K562 (cell line): ENCODE data around the gene MRPS15. TPM values are rescaled to one million over a fixed set of nuclear protein-coding genes. Genes with fewer than 3 reads are reported as not detected.

ENCODE experiments used
- CHD7 ChIP-seq: fragments of 200-600 bp; sonication (generic); IDR thresholded peaks from one replicate; pipeline ENCODE4 v1.6.1; 2012; ENCODE audit warnings: mild to moderate bottlenecking, low read depth, low read length, inconsistent platforms
- E2F4 ChIP-seq: sonication (generic); formaldehyde crosslinking; IDR thresholded peaks from 2 replicates; pipeline ENCODE4 v1.8.0; 2022; ENCODE audit warnings: mild to moderate bottlenecking, low read depth, missing genetic modification reagents
- THRA ChIP-seq: fragments of 450-650 bp; IDR thresholded peaks from 2 replicates; pipeline ENCODE4 v1.6.1; 2017; ENCODE audit warnings: mild to moderate bottlenecking, moderate library complexity
- ZBTB43 ChIP-seq: sonication (generic); formaldehyde crosslinking; IDR thresholded peaks from 2 replicates; pipeline ENCODE4 v1.8.0; 2023; ENCODE audit warnings: mild to moderate bottlenecking, missing genetic modification reagents
- ZNF263 ChIP-seq: sonication (generic); formaldehyde crosslinking; IDR thresholded peaks from 2 replicates; pipeline ENCODE4 v1.8.0; 2022; ENCODE audit warnings: mild to moderate bottlenecking, missing genetic modification reagents, borderline replicate concordance
- ZNF324 ChIP-seq: fragments of 250-450 bp; sonication (Bioruptor Pico); IDR thresholded peaks from 2 replicates; pipeline ENCODE4 v1.4.0; 2020; ENCODE audit warnings: mild to moderate bottlenecking
- ZNF384 ChIP-seq: IDR thresholded peaks from 2 replicates; pipeline ENCODE4 v1.6.1; 2012; ENCODE audit warnings: low read depth, low read length, improper control_type of control experiment
- ZNF398 ChIP-seq: fragments of 250-450 bp; sonication (Bioruptor Pico); IDR thresholded peaks from 2 replicates; pipeline ENCODE4 v1.8.0; 2021; ENCODE audit warnings: moderate library complexity, mild to moderate bottlenecking, inconsistent platforms
- polyA plus RNA-seq, 8 experiments: library from polyadenylated mRNA; depleted of rRNA in 4 of 8; stranded (reverse) in 5 of 8; unstranded in 3 of 8; fragments of >200 nt; fragmentation: Nextera tagmentation in 2 of 8; fragmentation: Illumina TruSeq in 1 of 8; extraction: Ambion mirVana in 2 of 8; extraction: Trizol in 1 of 8; gene quantifications; 2 replicates each; pipeline versions ENCODE4 v1.2.1 to v1.2.3, GENCODE V29; 2011 to 2014; ENCODE audit warnings: inconsistent platforms in 1 of 8, missing spikeins in 1 of 8
- total RNA-seq, 7 experiments: library from RNA; depleted of rRNA in 6 of 7; stranded (reverse); fragments of >200 nt in 6 of 7; fragmentation: Illumina TruSeq in 2 of 7; extraction: Trizol in 2 of 7; gene quantifications; 2 replicates each; pipeline versions ENCODE4 v1.2.1 to v1.2.3, GENCODE V29; 2011 to 2021; ENCODE audit warnings: low replicate concordance in 1 of 7

The MRPS15 gene
- total and polyA plus RNA-seq, 9 of the 15 experiments (the other 6 are each of a cell fraction or from before 2014, with no cell fraction given): 62.9 to 286 (median 149) TPM

GRCh38 chr1:36420836-36421317, 43.3 kb downstream of the MRPS15 start (continued):
- TF ChIP-seq ZNF398 (no peak), CHD7 (no peak), ZBTB43 (no peak; the same call in 1 of the 2 replicates), E2F4 (CRISPR knock-in tag) (no peak), ZNF263 (CRISPR knock-in tag) (peak; percentile 84; the same call in 1 of the 2 replicates), ZNF384 (peak; percentile 48; the same call in 1 of the 2 replicates), ZNF324 (CRISPR knock-in tag) (no peak), THRA (no peak)
